Activated gamma-delta T cell treated with anti-CD3 and anti-CD28 coated beads, Interleukin-2, amount 50 U/mL, for 16 hours (primary cell): ENCODE results near the gene RNU1-3.

Experiments used
- DNase-seq: peaks from one replicate; pipeline ENCODE4 v3.0.0-alpha.2; 2020; ENCODE audit warnings: low read depth

RNU1-3 gene

DNA sequence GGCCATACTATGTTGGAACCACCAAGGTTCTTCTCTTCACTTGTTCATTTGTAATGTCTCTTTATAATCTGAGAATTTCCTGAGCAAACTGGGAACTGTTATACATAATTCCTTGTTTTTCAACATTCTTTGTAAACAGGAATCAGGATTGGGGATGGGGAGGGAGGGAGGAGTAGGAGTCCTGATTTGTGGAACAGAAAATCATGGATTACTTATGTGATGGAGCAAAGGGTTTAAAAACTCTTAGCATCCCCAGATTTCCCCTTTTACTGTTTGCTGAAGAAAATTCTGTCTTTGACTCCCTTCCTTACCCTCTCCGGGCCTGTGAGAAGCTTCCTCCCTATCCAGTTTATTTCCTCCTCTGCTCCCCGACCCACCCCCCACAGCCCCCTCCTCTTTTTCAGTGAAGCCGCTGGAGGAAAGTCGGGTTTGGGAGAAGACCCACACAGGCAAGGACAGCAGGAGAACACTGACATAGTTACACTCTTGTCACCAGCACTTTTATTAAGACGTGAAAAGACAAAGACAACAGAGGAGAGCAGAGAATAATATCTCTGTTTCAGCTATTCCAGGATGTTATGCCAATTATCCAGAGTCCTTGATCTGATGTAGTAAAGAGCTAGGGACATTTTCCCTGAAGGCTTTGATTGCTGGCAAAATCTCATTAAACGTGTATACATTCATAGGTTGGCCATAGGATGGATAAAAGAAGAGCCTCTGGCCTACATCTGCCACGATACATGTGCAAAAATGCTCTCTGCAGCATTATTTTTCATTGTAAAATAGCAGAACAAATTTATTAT, 48.8 kb downstream of the RNU1-3 start:
- no peak for DNase-seq

DNA sequence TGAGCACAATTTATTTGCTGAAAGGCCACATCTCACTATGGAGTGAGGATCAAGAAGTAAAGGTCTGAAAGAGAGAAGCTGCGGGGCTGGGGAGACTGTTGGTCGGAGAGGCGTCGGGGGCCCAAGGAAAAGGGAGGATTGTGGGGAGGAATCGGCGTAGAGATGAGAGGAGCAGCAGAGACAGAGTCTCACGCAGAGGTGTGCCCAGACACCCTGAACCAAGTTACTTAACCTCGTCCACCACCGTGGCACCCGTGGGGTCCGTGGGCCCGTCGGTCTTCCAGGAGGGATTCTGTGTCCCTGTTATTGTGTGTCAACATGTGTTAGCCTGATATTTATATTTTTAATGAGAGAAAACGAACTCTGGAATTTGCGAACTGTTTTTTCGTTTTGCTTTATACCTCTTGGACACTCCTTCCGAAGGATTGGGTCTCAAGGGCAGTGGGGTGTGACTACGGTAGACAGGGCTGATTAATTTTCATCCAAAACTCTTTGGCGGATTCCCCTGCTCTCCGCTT, 49.6 kb downstream of the RNU1-3 start:
- no peak for DNase-seq
